ENCODE results near the gene SLC25A3.

DNA sequence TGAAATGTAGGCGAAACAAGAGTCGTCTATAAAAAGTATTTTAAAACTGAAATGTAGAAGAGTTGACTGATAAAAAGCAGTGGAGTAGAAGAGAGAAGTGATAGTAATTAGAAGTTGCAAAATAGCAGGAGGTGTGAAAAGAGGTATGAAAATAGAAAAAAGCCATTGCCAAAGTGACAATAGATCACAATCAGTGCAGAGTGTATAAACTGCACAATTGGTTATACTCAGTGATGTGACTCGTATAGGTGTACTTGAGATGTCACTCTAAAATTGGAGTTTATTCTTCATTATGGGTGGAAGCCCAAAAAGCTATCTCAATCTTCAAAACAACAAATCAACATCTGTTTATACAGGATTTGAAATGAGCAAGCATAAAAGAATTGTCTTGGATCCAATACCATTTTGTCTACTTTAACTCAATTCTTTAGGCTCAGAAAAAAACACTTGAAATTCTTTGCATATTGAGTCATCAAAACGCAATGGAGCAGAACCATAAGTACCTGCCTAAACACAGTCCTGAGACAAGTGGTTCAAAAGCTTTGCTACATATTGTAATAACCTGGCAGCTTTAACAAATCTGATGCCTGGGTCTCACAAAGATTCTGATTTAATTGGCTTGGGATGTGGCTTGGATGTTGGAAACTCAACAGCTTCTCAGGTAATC lies 42.3 kb downstream of the SLC25A3 start:
- TF ChIP-seq, protein P1, sequence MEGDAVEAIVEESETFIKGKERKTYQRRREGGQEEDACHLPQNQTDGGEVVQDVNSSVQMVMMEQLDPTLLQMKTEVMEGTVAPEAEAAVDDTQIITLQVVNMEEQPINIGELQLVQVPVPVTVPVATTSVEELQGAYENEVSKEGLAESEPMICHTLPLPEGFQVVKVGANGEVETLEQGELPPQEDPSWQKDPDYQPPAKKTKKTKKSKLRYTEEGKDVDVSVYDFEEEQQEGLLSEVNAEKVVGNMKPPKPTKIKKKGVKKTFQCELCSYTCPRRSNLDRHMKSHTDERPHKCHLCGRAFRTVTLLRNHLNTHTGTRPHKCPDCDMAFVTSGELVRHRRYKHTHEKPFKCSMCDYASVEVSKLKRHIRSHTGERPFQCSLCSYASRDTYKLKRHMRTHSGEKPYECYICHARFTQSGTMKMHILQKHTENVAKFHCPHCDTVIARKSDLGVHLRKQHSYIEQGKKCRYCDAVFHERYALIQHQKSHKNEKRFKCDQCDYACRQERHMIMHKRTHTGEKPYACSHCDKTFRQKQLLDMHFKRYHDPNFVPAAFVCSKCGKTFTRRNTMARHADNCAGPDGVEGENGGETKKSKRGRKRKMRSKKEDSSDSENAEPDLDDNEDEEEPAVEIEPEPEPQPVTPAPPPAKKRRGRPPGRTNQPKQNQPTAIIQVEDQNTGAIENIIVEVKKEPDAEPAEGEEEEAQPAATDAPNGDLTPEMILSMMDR (IDR thresholded peaks at IDR 0.05) = no peak
- TF ChIP-seq POLR2A (IDR thresholded peaks at IDR 0.05) = no peak
